ENCODE data around the gene CDK11A. TPM values are rescaled to one million over a fixed set of nuclear protein-coding genes. Genes with fewer than 3 reads are reported as not detected.
"Not testable (repeated sequence)": the region's sequence is repeated elsewhere in the genome, so short reads cannot be mapped to it uniquely, and the experiment has no call there.

The CDK11A gene
- polyA plus RNA-seq (2013) = 37.9 TPM

GRCh38 chr1:1724035-1724864 lies at the start of gene CDK11A:
Gene CDK11A, minus strand, starts transcription at chr1:1724357. Its CDS starts 1,539 bp downstream, at chr1:1722818.
- Histone ChIP-seq H3K27ac (ENCODE audit: insufficient read depth in 1 of 2, low read depth in 1 of 2, low read length in 2 of 2, poor library complexity in 1 of 2, severe bottlenecking in 2 of 2) (peak within 1 kb of the TSS; percentile 68 to 85), H3K4me3 (ENCODE audit: control insufficient read depth in 1 of 7, extremely low read depth in 1 of 7, insufficient read depth in 4 of 7, low read depth in 2 of 7, low read length in 6 of 7) (peak within 1 kb of the TSS; percentile 67 to 86 (median 78)), H3K36me3 (ENCODE audit: control insufficient read depth in 4 of 4, insufficient read depth in 4 of 4, low read length in 3 of 4) (peaks cover 2 to 17% (median 12%) of the 10 kb centered on the region in 4 experiments)
- H3K4me1 ChIP-seq (ENCODE audit: control extremely low read depth in 1 of 4, control insufficient read depth in 4 of 4, insufficient read depth in 4 of 4, low read length in 3 of 4); CTCF ChIA-PET; H3K9me3 ChIP-seq (ENCODE audit: control extremely low read depth in 1 of 5, control insufficient read depth in 4 of 5, insufficient read depth in 2 of 5, low read depth in 1 of 5, low read length in 4 of 5); H3K27me3 ChIP-seq (replicated peaks in 2 of 5; ENCODE audit: control insufficient read depth in 4 of 5, insufficient read depth in 5 of 5, low read length in 4 of 5): not testable (repeated sequence)
- DNase-seq = peak; percentile 100
- POLR2A ChIA-PET = interaction anchor here (0.9 kb wide), 1 partner anchor 22 kb away, joined by 3 read pairs; no protein-coding TSS in a partner anchor
- 0% methylated on average over 22 of the region's 78 CpGs for WGBS (ENCODE audit: insufficient coverage)

DNA sequence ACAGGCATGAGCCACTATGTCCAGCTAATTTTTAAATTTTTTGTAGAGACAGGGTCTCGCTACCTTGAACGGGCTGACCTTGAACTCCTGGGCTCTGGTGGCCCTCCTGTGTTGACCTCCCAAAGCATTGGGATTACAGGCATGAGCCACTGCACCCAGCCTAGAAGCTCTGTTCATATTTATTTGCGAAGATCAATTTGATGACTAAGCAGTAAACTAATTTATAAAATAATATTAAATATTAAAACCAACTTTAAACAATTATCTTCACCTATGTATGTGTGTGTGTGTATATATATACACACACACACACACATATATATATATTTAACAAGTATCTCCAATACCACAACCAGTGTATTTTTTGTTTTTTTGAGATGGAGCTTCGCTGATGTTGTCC lies 49.7 kb upstream of the CDK11A start:
- no peak overlapping the region for H3K4me3 ChIP-seq (ENCODE audit: control insufficient read depth in 1 of 7, extremely low read depth in 1 of 7, insufficient read depth in 4 of 7, low read depth in 2 of 7, low read length in 6 of 7)
- WGBS (ENCODE audit: insufficient coverage) = 89% methylated on average over 3 of the region's 4 CpGs
- CTCF ChIA-PET = no interaction called here
- H3K36me3 ChIP-seq (ENCODE audit: control insufficient read depth in 4 of 4, insufficient read depth in 4 of 4, low read length in 3 of 4) = peaks cover 8 to 21% (median 14%) of the 10 kb centered on the region in 4 experiments
- no peaks in the 10 kb centered on the region for H3K27me3 ChIP-seq (replicated peaks in 2 of 5; ENCODE audit: control insufficient read depth in 4 of 5, insufficient read depth in 5 of 5, low read length in 4 of 5)
- POLR2A ChIA-PET = no interaction called here
- H3K27ac ChIP-seq (ENCODE audit: insufficient read depth in 1 of 2, low read depth in 1 of 2, low read length in 2 of 2, poor library complexity in 1 of 2, severe bottlenecking in 2 of 2) = no peak overlapping the region
- DNase-seq = no peak
- H3K9me3 ChIP-seq (ENCODE audit: control extremely low read depth in 1 of 5, control insufficient read depth in 4 of 5, insufficient read depth in 2 of 5, low read depth in 1 of 5, low read length in 4 of 5) = peaks cover 0 to 8% (median 3%) of the 10 kb centered on the region in 5 experiments
- peaks cover 12 to 42% (median 28%) of the 10 kb centered on the region in 4 experiments for H3K4me1 ChIP-seq (ENCODE audit: control extremely low read depth in 1 of 4, control insufficient read depth in 4 of 4, insufficient read depth in 4 of 4, low read length in 3 of 4)

DNA sequence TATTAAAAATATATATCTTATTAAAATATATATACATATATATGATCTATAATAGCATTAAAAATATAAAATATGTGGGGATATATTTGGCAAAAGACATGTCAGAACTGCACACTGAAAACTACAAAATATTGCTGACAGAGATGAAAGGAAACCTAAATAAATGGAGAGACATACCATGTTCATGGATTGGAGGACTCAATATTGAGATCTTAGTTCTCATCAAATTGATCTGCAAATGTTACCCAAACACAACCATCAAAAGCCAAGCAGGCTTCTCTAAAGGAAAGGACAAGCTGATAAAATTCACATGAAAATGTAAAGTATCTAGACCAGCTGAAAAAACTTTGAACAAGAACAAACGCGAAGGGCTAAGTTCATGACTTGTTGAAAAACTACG lies 46.9 kb upstream of the CDK11A start:
- Histone ChIP-seq H3K9me3 (ENCODE audit: control extremely low read depth in 1 of 5, control insufficient read depth in 4 of 5, insufficient read depth in 2 of 5, low read depth in 1 of 5, low read length in 4 of 5) (peaks cover 0 to 8% (median 5%) of the 10 kb centered on the region in 5 experiments), H3K4me1 (ENCODE audit: control extremely low read depth in 1 of 4, control insufficient read depth in 4 of 4, insufficient read depth in 4 of 4, low read length in 3 of 4) (peaks cover 4 to 18% (median 9%) of the 10 kb centered on the region in 4 experiments), H3K36me3 (ENCODE audit: control insufficient read depth in 4 of 4, insufficient read depth in 4 of 4, low read length in 3 of 4) (peaks cover 15 to 37% (median 30%) of the 10 kb centered on the region in 4 experiments), H3K4me3 (ENCODE audit: control insufficient read depth in 1 of 7, extremely low read depth in 1 of 7, insufficient read depth in 4 of 7, low read depth in 2 of 7, low read length in 6 of 7) (peak overlapping the region in 1 of 7 experiments; percentile 2), H3K27me3 (replicated peaks in 2 of 5; ENCODE audit: control insufficient read depth in 4 of 5, insufficient read depth in 5 of 5, low read length in 4 of 5) (no peaks in the 10 kb centered on the region), H3K27ac (ENCODE audit: insufficient read depth in 1 of 2, low read depth in 1 of 2, low read length in 2 of 2, poor library complexity in 1 of 2, severe bottlenecking in 2 of 2) (no peak overlapping the region)
- ChIA-PET POLR2A (no interaction called here), CTCF (no interaction called here)
- peak in 1 of 3 donors; percentile 13 for DNase-seq
- WGBS (ENCODE audit: insufficient coverage) = 100% methylated on average over 3 of the region's 3 CpGs

GRCh38 chr1:1770102-1770501 lies 45.9 kb upstream of the CDK11A start:
- H3K36me3 ChIP-seq (ENCODE audit: control insufficient read depth in 4 of 4, insufficient read depth in 4 of 4, low read length in 3 of 4) = peaks cover 15 to 38% (median 30%) of the 10 kb centered on the region in 4 experiments
- ChIA-PET POLR2A (no interaction called here), CTCF (interaction anchor here (0.6 to 2.2 kb wide), 2 partner anchors 10 to 27 kb away, joined by 3 to 8 read pairs; no protein-coding TSS in a partner anchor)
- WGBS (ENCODE audit: insufficient coverage) = no CpG with 5 or more reads among the region's 3 CpGs
- H3K4me3 ChIP-seq (ENCODE audit: control insufficient read depth in 1 of 7, extremely low read depth in 1 of 7, insufficient read depth in 4 of 7, low read depth in 2 of 7, low read length in 6 of 7) = no peak overlapping the region
- H3K9me3 ChIP-seq (ENCODE audit: control extremely low read depth in 1 of 5, control insufficient read depth in 4 of 5, insufficient read depth in 2 of 5, low read depth in 1 of 5, low read length in 4 of 5) = peaks cover 0 to 8% (median 5%) of the 10 kb centered on the region in 5 experiments
- H3K27ac ChIP-seq (ENCODE audit: insufficient read depth in 1 of 2, low read depth in 1 of 2, low read length in 2 of 2, poor library complexity in 1 of 2, severe bottlenecking in 2 of 2) = no peak overlapping the region
- H3K4me1 ChIP-seq (ENCODE audit: control extremely low read depth in 1 of 4, control insufficient read depth in 4 of 4, insufficient read depth in 4 of 4, low read length in 3 of 4) = peaks cover 0 to 8% (median under 1%) of the 10 kb centered on the region in 4 experiments
- no peaks in the 10 kb centered on the region for H3K27me3 ChIP-seq (replicated peaks in 2 of 5; ENCODE audit: control insufficient read depth in 4 of 5, insufficient read depth in 5 of 5, low read length in 4 of 5)
- peak in 1 of 3 donors; percentile 13 for DNase-seq

- no peak overlapping the region for H3K4me3 ChIP-seq (ENCODE audit: control insufficient read depth in 1 of 7, extremely low read depth in 1 of 7, insufficient read depth in 4 of 7, low read depth in 2 of 7, low read length in 6 of 7)
- peaks cover 0 to 8% (median 5%) of the 10 kb centered on the region in 5 experiments for H3K9me3 ChIP-seq (ENCODE audit: control extremely low read depth in 1 of 5, control insufficient read depth in 4 of 5, insufficient read depth in 2 of 5, low read depth in 1 of 5, low read length in 4 of 5)
- H3K27me3 ChIP-seq (replicated peaks in 2 of 5; ENCODE audit: control insufficient read depth in 4 of 5, insufficient read depth in 5 of 5, low read length in 4 of 5) = no peaks in the 10 kb centered on the region
- ChIA-PET CTCF (interaction anchor here (2.2 to 5.3 kb wide), 2 partner anchors 8 to 12 kb away, joined by 8 to 18 read pairs; no protein-coding TSS in a partner anchor), POLR2A (interaction anchor here (0.7 to 1.0 kb wide), 2 partner anchors 8 to 10 kb away, joined by 3 to 6 read pairs; no protein-coding TSS in a partner anchor)
- H3K4me1 ChIP-seq (ENCODE audit: control extremely low read depth in 1 of 4, control insufficient read depth in 4 of 4, insufficient read depth in 4 of 4, low read length in 3 of 4) = no peaks in the 10 kb centered on the region
- H3K36me3 ChIP-seq (ENCODE audit: control insufficient read depth in 4 of 4, insufficient read depth in 4 of 4, low read length in 3 of 4) = peaks cover 20 to 51% (median 39%) of the 10 kb centered on the region in 4 experiments
- 97% methylated on average over 4 of the region's 7 CpGs for WGBS (ENCODE audit: insufficient coverage)
- no peak for DNase-seq
- no peak overlapping the region for H3K27ac ChIP-seq (ENCODE audit: insufficient read depth in 1 of 2, low read depth in 1 of 2, low read length in 2 of 2, poor library complexity in 1 of 2, severe bottlenecking in 2 of 2)
Observed at GRCh38 chr1:1768249-1768992, 44.3 kb upstream of the CDK11A start.

DNA sequence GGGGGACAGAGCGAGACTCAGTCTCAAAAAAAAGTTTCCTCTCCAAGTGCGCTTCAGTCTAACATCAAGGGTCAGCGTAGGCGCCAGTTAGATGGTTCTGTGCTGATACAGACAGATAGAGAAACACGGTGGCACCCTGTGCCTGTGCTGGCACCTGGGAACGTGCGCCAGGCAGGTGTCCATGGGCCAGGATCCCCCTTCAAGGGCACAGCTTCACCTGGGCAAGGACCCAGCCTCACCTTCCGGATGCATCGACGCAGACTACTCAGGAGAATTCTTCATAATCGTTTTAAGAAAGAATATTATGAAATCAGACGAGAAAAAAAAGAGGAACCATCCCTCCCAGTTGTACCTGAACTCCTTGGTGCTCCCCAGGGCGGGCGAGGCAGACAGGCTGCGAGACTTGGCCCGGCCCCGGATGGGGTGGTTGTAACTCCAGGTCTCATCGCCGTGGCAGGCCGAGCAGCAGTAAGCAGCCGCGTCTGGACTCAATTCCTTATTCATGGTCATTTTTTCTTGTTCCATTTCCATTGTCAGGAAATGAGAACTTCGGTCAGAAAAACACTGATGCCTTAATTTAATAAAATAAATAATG lies 40.8 kb upstream of the CDK11A start:
- CTCF ChIA-PET = interaction anchor here (1.1 to 5.3 kb wide), 2 partner anchors 12 to 135 kb away, joined by 3 to 18 read pairs; no protein-coding TSS in a partner anchor
- no peaks in the 10 kb centered on the region for H3K4me1 ChIP-seq (ENCODE audit: control extremely low read depth in 1 of 4, control insufficient read depth in 4 of 4, insufficient read depth in 4 of 4, low read length in 3 of 4)
- no peak for DNase-seq
- no peak overlapping the region for H3K27ac ChIP-seq (ENCODE audit: insufficient read depth in 1 of 2, low read depth in 1 of 2, low read length in 2 of 2, poor library complexity in 1 of 2, severe bottlenecking in 2 of 2)
- H3K27me3 ChIP-seq (replicated peaks in 2 of 5; ENCODE audit: control insufficient read depth in 4 of 5, insufficient read depth in 5 of 5, low read length in 4 of 5) = no peaks in the 10 kb centered on the region
- peak overlapping the region in 1 of 7 experiments; percentile 4 for H3K4me3 ChIP-seq (ENCODE audit: control insufficient read depth in 1 of 7, extremely low read depth in 1 of 7, insufficient read depth in 4 of 7, low read depth in 2 of 7, low read length in 6 of 7)
- WGBS (ENCODE audit: insufficient coverage) = 91% methylated on average over 17 of the region's 23 CpGs
- POLR2A ChIA-PET = no interaction called here
- H3K36me3 ChIP-seq (ENCODE audit: control insufficient read depth in 4 of 4, insufficient read depth in 4 of 4, low read length in 3 of 4) = peaks cover 14 to 64% (median 49%) of the 10 kb centered on the region in 4 experiments
- H3K9me3 ChIP-seq (ENCODE audit: control extremely low read depth in 1 of 5, control insufficient read depth in 4 of 5, insufficient read depth in 2 of 5, low read depth in 1 of 5, low read length in 4 of 5) = peaks cover 0 to 3% (median 0%) of the 10 kb centered on the region in 5 experiments
